Measurements from ENCODE around the gene SGPL1.

GRCh38 chr10:70812814-70813213, 2.9 kb upstream of the SGPL1 start:
- TF ChIP-seq SUZ12 (IDR thresholded peaks at IDR 0.05; ENCODE audit: low read length) (no peak), CBX8 (IDR thresholded peaks at IDR 0.05; ENCODE audit: borderline replicate concordance, low read depth, low read length) (no peak), GABPA (IDR thresholded peaks at IDR 0.05; ENCODE audit: borderline replicate concordance, insufficient read depth, low read length) (no peak)
- TF ChIP-seq, protein P1, sequence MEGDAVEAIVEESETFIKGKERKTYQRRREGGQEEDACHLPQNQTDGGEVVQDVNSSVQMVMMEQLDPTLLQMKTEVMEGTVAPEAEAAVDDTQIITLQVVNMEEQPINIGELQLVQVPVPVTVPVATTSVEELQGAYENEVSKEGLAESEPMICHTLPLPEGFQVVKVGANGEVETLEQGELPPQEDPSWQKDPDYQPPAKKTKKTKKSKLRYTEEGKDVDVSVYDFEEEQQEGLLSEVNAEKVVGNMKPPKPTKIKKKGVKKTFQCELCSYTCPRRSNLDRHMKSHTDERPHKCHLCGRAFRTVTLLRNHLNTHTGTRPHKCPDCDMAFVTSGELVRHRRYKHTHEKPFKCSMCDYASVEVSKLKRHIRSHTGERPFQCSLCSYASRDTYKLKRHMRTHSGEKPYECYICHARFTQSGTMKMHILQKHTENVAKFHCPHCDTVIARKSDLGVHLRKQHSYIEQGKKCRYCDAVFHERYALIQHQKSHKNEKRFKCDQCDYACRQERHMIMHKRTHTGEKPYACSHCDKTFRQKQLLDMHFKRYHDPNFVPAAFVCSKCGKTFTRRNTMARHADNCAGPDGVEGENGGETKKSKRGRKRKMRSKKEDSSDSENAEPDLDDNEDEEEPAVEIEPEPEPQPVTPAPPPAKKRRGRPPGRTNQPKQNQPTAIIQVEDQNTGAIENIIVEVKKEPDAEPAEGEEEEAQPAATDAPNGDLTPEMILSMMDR (IDR thresholded peaks at IDR 0.05; ENCODE audit: control extremely low read depth in 1 of 3, insufficient read depth in 1 of 3, low read depth in 1 of 3, low read length in 3 of 3): no peak
